GM23248 (cell line): ENCODE results near the gene LUZP4. TPM values are rescaled to one million over a fixed set of nuclear protein-coding genes. Genes with fewer than 3 reads are reported as not detected.
A peak's percentile ranks its signal among the peaks of the same experiment; 100 is the strongest.
"Not testable (repeated sequence)": the region's sequence is repeated elsewhere in the genome, so short reads cannot be mapped to it uniquely, and the experiment has no call there.

ENCODE experiments used
- DNase-seq: peaks from one replicate; pipeline ENCODE4 v3.0.0-alpha.2; 2015
- H2AFZ ChIP-seq: fragments of 200-600 bp; sonication (generic); 2 replicates; pipeline ENCODE4 v1.6.1; 2016; ENCODE audit warnings: antibody characterized with exemption
- H3F3A ChIP-seq: fragments of 200-600 bp; sonication (generic); 2 replicates; pipeline ENCODE4 v1.6.1; 2016; ENCODE audit warnings: mild to moderate bottlenecking, antibody characterized with exemption, mixed run types; ENCODE audit not compliant: insufficient read depth
- H3K27ac ChIP-seq: fragments of 200-600 bp; sonication (generic); 2 replicates; pipeline ENCODE4 v1.5.1; 2016; ENCODE audit warnings: mild to moderate bottlenecking
- H3K27me3 ChIP-seq: fragments of 200-600 bp; sonication (generic); replicated peaks from 2 replicates; pipeline ENCODE4 v1.6.1; 2016; ENCODE audit warnings: mild to moderate bottlenecking; ENCODE audit not compliant: insufficient read depth
- H3K36me3 ChIP-seq: fragments of 200-600 bp; sonication (generic); 2 replicates; pipeline ENCODE4 v1.6.1; 2016; ENCODE audit warnings: low read depth, mild to moderate bottlenecking
- H3K4me1 ChIP-seq: fragments of 200-600 bp; sonication (generic); 2 replicates; pipeline ENCODE4 v1.6.1; 2016; ENCODE audit warnings: mild to moderate bottlenecking; ENCODE audit not compliant: insufficient read depth
- H3K4me2 ChIP-seq: fragments of 200-600 bp; sonication (generic); one replicate; pipeline ENCODE4 v1.6.1; 2016; ENCODE audit warnings: mild to moderate bottlenecking; ENCODE audit not compliant: unreplicated experiment
- H3K4me3 ChIP-seq: fragments of 200-600 bp; sonication (generic); 2 replicates; pipeline ENCODE4 v1.5.1; 2016; ENCODE audit warnings: mild to moderate bottlenecking
- H3K79me2 ChIP-seq: fragments of 200-600 bp; sonication (generic); 2 replicates; pipeline ENCODE4 v1.6.1; 2016; ENCODE audit warnings: mild to moderate bottlenecking; ENCODE audit not compliant: insufficient read depth
- H3K9ac ChIP-seq: fragments of 200-600 bp; sonication (generic); 2 replicates; pipeline ENCODE4 v1.6.1; 2016; ENCODE audit warnings: mild to moderate bottlenecking
- H3K9me2 ChIP-seq: fragments of 200-600 bp; sonication (generic); 2 replicates; pipeline ENCODE4 v1.6.1; 2016; ENCODE audit warnings: mixed run types, mild to moderate bottlenecking, moderate library complexity; ENCODE audit not compliant: insufficient read depth
- H3K9me3 ChIP-seq: fragments of 200-600 bp; sonication (generic); one replicate; pipeline ENCODE4 v1.6.1; 2017; ENCODE audit warnings: low read depth
- H4K20me1 ChIP-seq: fragments of 200-600 bp; sonication (generic); 2 replicates; pipeline ENCODE4 v1.6.0; 2016; ENCODE audit not compliant: insufficient read depth
- EZH2 ChIP-seq: fragments of 200-600 bp; sonication (generic); IDR thresholded peaks from 2 replicates; pipeline ENCODE4 v1.6.1; 2018; ENCODE audit warnings: antibody characterized with exemption, mild to moderate bottlenecking; ENCODE audit not compliant: insufficient read depth, poor library complexity, severe bottlenecking
- EZH2phosphoT487 ChIP-seq: fragments of 200-600 bp; sonication (generic); IDR thresholded peaks from 2 replicates; pipeline ENCODE4 v1.6.1; 2018; ENCODE audit warnings: antibody characterized with exemption, moderate library complexity, mild to moderate bottlenecking, low read depth; ENCODE audit not compliant: insufficient read depth
- WGBS, 2 experiments: methylation state at CpG; one replicate each; pipeline ENCODE4 v1.1.6; 2015 to 2017; ENCODE audit warnings: low lambda C conversion rate in 2 of 2, low coverage in 1 of 2; ENCODE audit errors: missing lambda C conversion rate in 2 of 2; 5-methylcytosine and 5-hydroxymethylcytosine counted together
- in situ Hi-C: fragments of 300-500 bp; cut with MboI; formaldehyde crosslinking; loops from 2 replicates; pipeline ENCODE4 v1.15.0; 2020
- polyA plus RNA-seq: library from polyadenylated mRNA; unstranded; fragments of >200 nt; fragmentation: Nextera tagmentation; extraction: Ambion mirVana; gene quantifications from 2 replicates; pipeline ENCODE4 v1.2.1, GENCODE V29; 2016
- total RNA-seq: library from RNA; depleted of rRNA; stranded (reverse); fragments of >200 nt; shearing (Covaris generic); gene quantifications from 2 replicates; pipeline ENCODE4 v1.2.3, GENCODE V29; 2014

LUZP4 gene
- total and polyA plus RNA-seq, 2 experiments from 2014 or later = not detected

GRCh38 chrX:115339441-115340025 is 50.0 kb downstream of the LUZP4 start:
- no peaks in the 10 kb centered on the region for H3K9me3 ChIP-seq
- DNase-seq = peak; percentile 45
- no peaks in the 10 kb centered on the region for H3K27me3 ChIP-seq
- H3K4me2 ChIP-seq = no peak overlapping the region
- no peak overlapping the region for H3K4me3 ChIP-seq
- no peaks in the 10 kb centered on the region for H3K9me2 ChIP-seq
- no peak for TF ChIP-seq EZH2
- TF ChIP-seq EZH2phosphoT487 = no peak
- peak overlapping the region; percentile 58 for H3K27ac ChIP-seq
- no peaks in the 10 kb centered on the region for H3K79me2 ChIP-seq
- H3F3A ChIP-seq = peaks cover 19% of the 10 kb centered on the region
- in situ Hi-C loops = loop anchor here (10.0 kb wide), 2 partner anchors 225 to 295 kb away; partner anchors contain the start of gene PLS3
- no peaks in the 10 kb centered on the region for H4K20me1 ChIP-seq
- no peak overlapping the region for H3K9ac ChIP-seq
- H2AFZ ChIP-seq = no peak overlapping the region
- no peaks in the 10 kb centered on the region for H3K36me3 ChIP-seq
- peaks cover 28% of the 10 kb centered on the region for H3K4me1 ChIP-seq
- WGBS, 2 experiments = 42 to 44% methylated on average over 3 of the region's 3 CpGs

GRCh38 chrX:115341421-115341820 is 51.9 kb downstream of the LUZP4 start:
- H3K36me3 ChIP-seq = no peaks in the 10 kb centered on the region
- DNase-seq = no peak

GRCh38 chrX:115344885-115345614 is 55.5 kb downstream of the LUZP4 start:
- Histone ChIP-seq H3K4me3 (no peak overlapping the region), H3F3A (peaks cover 16% of the 10 kb centered on the region), H3K9me3 (no peaks in the 10 kb centered on the region), H4K20me1 (no peaks in the 10 kb centered on the region), H3K4me2 (peak overlapping the region; percentile 65), H3K27me3 (no peaks in the 10 kb centered on the region), H3K36me3 (no peaks in the 10 kb centered on the region), H2AFZ (peak overlapping the region; percentile 87), H3K27ac (peak overlapping the region; percentile 95), H3K4me1 (peaks cover 16% of the 10 kb centered on the region), H3K9ac (peak overlapping the region; percentile 71), H3K9me2 (no peaks in the 10 kb centered on the region), H3K79me2 (no peaks in the 10 kb centered on the region)
- DNase-seq = peak; percentile 93
- in situ Hi-C loops = no loop called here
- WGBS, 2 experiments = 24 to 33% methylated on average over 3 of the region's 3 CpGs
- TF ChIP-seq EZH2phosphoT487 (no peak), EZH2 (no peak)

More at GRCh38 chrX:115341421-115341820, 51.9 kb downstream of the LUZP4 start:
- no peak overlapping the region for H3K4me3 ChIP-seq
- no peaks in the 10 kb centered on the region for H3K79me2 ChIP-seq
- H3K4me1 ChIP-seq = peaks cover 40% of the 10 kb centered on the region
- peaks cover 29% of the 10 kb centered on the region for H3F3A ChIP-seq
- WGBS, 2 experiments = 95 to 100% methylated on average over 1 of the region's 1 CpG
- no peak overlapping the region for H3K4me2 ChIP-seq
- H3K27ac ChIP-seq = no peak overlapping the region
- no peaks in the 10 kb centered on the region for H3K27me3 ChIP-seq
- in situ Hi-C loops = no loop called here
- no peaks in the 10 kb centered on the region for H4K20me1 ChIP-seq
- H3K9ac ChIP-seq = no peak overlapping the region
- no peaks in the 10 kb centered on the region for H3K9me3 ChIP-seq
- no peak for TF ChIP-seq EZH2phosphoT487
- no peak for TF ChIP-seq EZH2
- no peaks in the 10 kb centered on the region for H3K9me2 ChIP-seq
- H2AFZ ChIP-seq = no peak overlapping the region

- Histone ChIP-seq H3K4me1 (peaks cover 16% of the 10 kb centered on the region), H2AFZ (0 out of 2 replicates have a peak overlapping the region, but pooled peaks have one; percentile 55), H3F3A (peaks cover 16% of the 10 kb centered on the region), H3K79me2 (no peaks in the 10 kb centered on the region), H3K27ac (peak overlapping the region; percentile 95), H3K36me3 (no peaks in the 10 kb centered on the region), H3K27me3 (no peaks in the 10 kb centered on the region), H3K9me3 (no peaks in the 10 kb centered on the region), H3K9ac (peak overlapping the region; percentile 40; the same call in 1 of the 2 replicates), H4K20me1 (no peaks in the 10 kb centered on the region), H3K4me3 (no peak overlapping the region), H3K9me2 (no peaks in the 10 kb centered on the region), H3K4me2 (peak overlapping the region; percentile 65)
- in situ Hi-C loops = no loop called here
- DNase-seq = no peak
- TF ChIP-seq EZH2phosphoT487 = no peak
- TF ChIP-seq EZH2 = no peak
- 13 to 14% methylated on average over 3 of the region's 3 CpGs for WGBS, 2 experiments
Observed at GRCh38 chrX:115345615-115346014, 56.1 kb downstream of the LUZP4 start.

GRCh38 chrX:115346738-115347137 is 57.2 kb downstream of the LUZP4 start:
- DNase-seq, H3K27me3 ChIP-seq, H3K79me2 ChIP-seq, H2AFZ ChIP-seq, H3K4me2 ChIP-seq, H3K4me3 ChIP-seq, H3K27ac ChIP-seq, H3K9me2 ChIP-seq, H4K20me1 ChIP-seq, in situ Hi-C loops, H3K9ac ChIP-seq, H3K9me3 ChIP-seq, H3K36me3 ChIP-seq: not testable (repeated sequence)
- H3F3A ChIP-seq = peaks cover 23% of the 10 kb centered on the region
- peaks cover 24% of the 10 kb centered on the region for H3K4me1 ChIP-seq
- WGBS, 2 experiments = 93 to 98% methylated on average over 7 of the region's 14 CpGs
